Mononuclear cell (primary cell): ENCODE data around the gene SLC24A3. TPM values are rescaled to one million over a fixed set of nuclear protein-coding genes. Genes with fewer than 3 reads are reported as not detected.
"Not testable (repeated sequence)": the region's sequence is repeated elsewhere in the genome, so short reads cannot be mapped to it uniquely, and the experiment has no call there.

Experiments used
- H3K27me3 ChIP-seq: 2 replicates; pipeline ENCODE4 v1.6.0; 2011; ENCODE audit warnings: low read length, control low read depth; ENCODE audit not compliant: insufficient read depth
- H3K4me1 ChIP-seq: 2 replicates; pipeline ENCODE4 v1.5.1; 2011; ENCODE audit warnings: mild to moderate bottlenecking, low read length, control low read depth; ENCODE audit not compliant: insufficient read depth
- H3K4me3 ChIP-seq: 2 replicates; pipeline ENCODE4 v1.5.1; 2011; ENCODE audit warnings: mild to moderate bottlenecking, low read length, moderate library complexity
- H3K9me3 ChIP-seq: 2 replicates; pipeline ENCODE4 v1.5.1; 2011; ENCODE audit warnings: low read depth, mild to moderate bottlenecking, control low read depth, low read length
- total RNA-seq: library from RNA; depleted of rRNA; stranded (reverse); fragments of >200 nt; gene quantifications from one replicate; pipeline ENCODE4 v1.2.3, GENCODE V29; 2012

The SLC24A3 gene
- total RNA-seq, 1 donor, result 1.0 TPM

DNA sequence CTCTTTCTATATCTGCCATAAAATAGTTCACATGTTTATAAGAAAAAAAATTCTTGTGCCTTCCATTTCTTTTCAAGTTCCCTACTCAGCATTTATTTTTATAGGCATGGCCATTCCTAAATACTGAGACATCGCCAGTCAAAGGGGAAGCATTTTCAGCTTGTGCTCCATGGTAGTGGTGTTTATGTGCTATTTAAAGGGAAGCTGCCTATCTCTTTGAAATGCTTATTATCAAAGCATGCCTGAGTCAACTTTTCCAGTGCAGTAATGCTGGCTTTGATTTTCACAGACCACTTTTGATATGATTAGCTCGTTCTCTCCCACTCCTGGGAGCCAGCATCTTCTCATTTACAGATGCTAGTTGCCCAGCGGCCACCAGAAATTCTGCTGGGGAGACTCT is 421.5 kb downstream of the SLC24A3 start:
- no peak overlapping the region for H3K4me3 ChIP-seq
- H3K4me1 ChIP-seq, result no peaks in the 10 kb centered on the region
- H3K27me3 ChIP-seq, result no peaks in the 10 kb centered on the region
- no peaks in the 10 kb centered on the region for H3K9me3 ChIP-seq

- not testable (repeated sequence) for H3K9me3 ChIP-seq, H3K4me1 ChIP-seq, H3K4me3 ChIP-seq, H3K27me3 ChIP-seq
Observed at GRCh38 chr20:19639471-19640045, 427.1 kb downstream of the SLC24A3 start.

DNA sequence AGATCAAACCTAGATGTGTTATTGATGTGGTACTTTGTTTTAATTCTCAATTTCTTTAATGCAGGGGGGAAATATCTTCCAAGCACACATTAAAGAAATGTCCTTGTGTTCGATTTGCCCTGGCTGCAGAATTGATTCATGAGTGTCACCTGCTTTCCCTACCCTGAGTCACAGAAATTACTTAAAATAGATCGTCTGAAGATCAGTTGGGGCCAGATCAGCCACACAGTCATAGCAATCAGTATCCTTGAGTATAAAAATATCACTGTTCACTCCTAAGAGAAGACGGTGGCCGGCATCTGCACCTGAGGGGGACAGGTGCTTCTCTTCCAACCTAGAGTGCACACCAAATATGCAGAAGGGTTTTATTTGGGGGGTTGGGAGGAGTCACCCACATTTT is 430.4 kb downstream of the SLC24A3 start:
- no peak overlapping the region for H3K4me3 ChIP-seq
- H3K27me3 ChIP-seq, result no peaks in the 10 kb centered on the region
- no peaks in the 10 kb centered on the region for H3K4me1 ChIP-seq
- H3K9me3 ChIP-seq, result no peaks in the 10 kb centered on the region

GRCh38 chr20:19644085-19644484 is 431.6 kb downstream of the SLC24A3 start:
- no peak overlapping the region for H3K4me3 ChIP-seq
- no peaks in the 10 kb centered on the region for H3K4me1 ChIP-seq
- H3K27me3 ChIP-seq, result no peaks in the 10 kb centered on the region
- H3K9me3 ChIP-seq, result no peaks in the 10 kb centered on the region

- Histone ChIP-seq H3K4me3 (no peak overlapping the region), H3K27me3 (no peaks in the 10 kb centered on the region), H3K4me1 (no peaks in the 10 kb centered on the region), H3K9me3 (no peaks in the 10 kb centered on the region)
Observed at GRCh38 chr20:19646963-19647362, 434.5 kb downstream of the SLC24A3 start.

- no peak overlapping the region for H3K4me3 ChIP-seq
- H3K9me3 ChIP-seq, result no peaks in the 10 kb centered on the region
- H3K4me1 ChIP-seq, result no peaks in the 10 kb centered on the region
- no peaks in the 10 kb centered on the region for H3K27me3 ChIP-seq
Observed at GRCh38 chr20:19648024-19648423, 435.6 kb downstream of the SLC24A3 start.

DNA sequence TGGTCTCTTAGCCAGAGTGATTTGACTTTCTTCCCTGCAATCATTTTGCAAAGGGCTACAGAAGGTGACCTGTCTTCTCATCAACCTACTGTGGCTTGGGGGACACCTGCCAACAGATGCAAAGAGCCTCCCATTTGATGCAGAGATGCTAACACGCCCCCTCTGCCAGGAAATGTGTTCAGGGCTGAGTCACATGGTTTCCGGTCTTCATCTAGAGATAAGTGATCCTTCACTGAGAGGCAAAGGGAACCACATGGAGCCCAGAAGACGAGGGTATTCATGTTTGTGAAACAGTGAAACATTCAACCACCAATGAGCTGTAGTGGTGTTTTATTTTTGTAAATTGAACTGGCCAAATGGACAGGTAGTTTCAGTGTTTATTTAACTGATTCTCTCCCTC is 436.6 kb downstream of the SLC24A3 start:
- Histone ChIP-seq H3K4me3 (no peak overlapping the region), H3K4me1 (no peaks in the 10 kb centered on the region), H3K27me3 (no peaks in the 10 kb centered on the region), H3K9me3 (no peaks in the 10 kb centered on the region)

GRCh38 chr20:19652591-19653026 is 440.2 kb downstream of the SLC24A3 start:
- no peaks in the 10 kb centered on the region for H3K9me3 ChIP-seq
- H3K4me3 ChIP-seq, result no peak overlapping the region
- no peaks in the 10 kb centered on the region for H3K27me3 ChIP-seq
- H3K4me1 ChIP-seq, result peaks cover 2% of the 10 kb centered on the region

DNA sequence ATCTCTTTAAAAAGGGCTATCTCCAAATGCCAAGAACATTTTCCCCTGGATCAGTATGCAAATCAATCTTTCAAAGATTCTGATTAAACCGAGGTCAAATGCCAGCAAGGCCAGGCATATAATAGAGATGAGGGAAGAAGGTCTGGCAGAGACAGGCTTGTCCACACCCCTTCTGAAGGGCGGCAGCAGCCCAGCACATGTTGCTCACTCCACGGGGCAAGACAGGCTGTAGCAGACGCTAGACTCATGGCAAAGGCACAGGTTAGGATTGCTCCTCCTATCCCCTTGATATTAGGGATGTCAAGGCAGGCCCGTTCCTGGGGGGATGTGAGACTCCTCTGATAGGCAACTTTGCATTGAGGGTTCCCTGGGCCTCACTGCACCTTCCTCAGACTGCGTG is 440.9 kb downstream of the SLC24A3 start:
- H3K4me1 ChIP-seq, result peaks cover 9% of the 10 kb centered on the region
- H3K4me3 ChIP-seq, result no peak overlapping the region
- no peaks in the 10 kb centered on the region for H3K9me3 ChIP-seq
- no peaks in the 10 kb centered on the region for H3K27me3 ChIP-seq

DNA sequence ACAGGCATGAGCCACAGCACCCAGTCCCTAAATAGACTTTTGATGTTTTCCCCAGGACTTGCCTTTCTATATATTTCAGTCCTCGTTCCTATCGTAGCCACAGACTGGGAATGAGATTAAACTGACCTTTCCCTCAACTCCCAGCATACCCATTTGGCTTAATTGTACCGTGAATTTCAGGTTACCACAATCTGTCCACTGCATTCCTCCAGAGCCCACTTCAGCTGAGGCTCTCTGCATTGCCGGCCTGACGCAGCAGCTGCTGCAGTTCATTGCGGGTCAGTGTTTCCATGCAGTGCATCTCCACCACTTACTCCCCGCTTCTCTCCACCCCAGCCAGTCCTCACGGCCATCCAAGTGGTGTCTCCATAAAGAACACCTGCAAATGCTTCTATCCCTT is 442.5 kb downstream of the SLC24A3 start:
- Histone ChIP-seq H3K4me1 (peaks cover 13% of the 10 kb centered on the region), H3K27me3 (no peaks in the 10 kb centered on the region), H3K4me3 (no peak overlapping the region), H3K9me3 (no peaks in the 10 kb centered on the region)

DNA sequence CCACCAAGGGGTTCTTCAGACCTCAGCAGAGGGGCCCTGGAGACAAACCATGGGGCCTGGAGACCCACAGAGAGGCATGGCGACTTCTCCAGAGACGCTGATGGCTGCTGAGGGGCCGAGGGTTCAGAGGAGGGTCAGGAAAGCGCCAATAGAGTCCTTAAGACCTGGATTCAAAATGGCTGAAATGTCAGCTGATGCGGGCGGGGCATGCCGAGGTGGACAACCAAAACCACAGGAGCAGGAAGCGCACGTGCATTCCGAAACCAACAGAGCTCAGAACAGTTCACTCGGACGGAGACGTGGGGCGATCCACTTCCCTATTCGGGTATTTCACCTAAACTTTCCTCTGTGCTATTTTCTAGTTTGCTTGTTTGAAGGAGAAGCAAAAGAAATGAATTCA is 445.7 kb downstream of the SLC24A3 start:
- peaks cover 13% of the 10 kb centered on the region for H3K4me1 ChIP-seq
- H3K27me3 ChIP-seq, result no peaks in the 10 kb centered on the region
- no peaks in the 10 kb centered on the region for H3K9me3 ChIP-seq
- H3K4me3 ChIP-seq, result no peak overlapping the region

GRCh38 chr20:19659448-19659847 is 447.0 kb downstream of the SLC24A3 start:
- H3K4me3 ChIP-seq, result no peak overlapping the region

DNA sequence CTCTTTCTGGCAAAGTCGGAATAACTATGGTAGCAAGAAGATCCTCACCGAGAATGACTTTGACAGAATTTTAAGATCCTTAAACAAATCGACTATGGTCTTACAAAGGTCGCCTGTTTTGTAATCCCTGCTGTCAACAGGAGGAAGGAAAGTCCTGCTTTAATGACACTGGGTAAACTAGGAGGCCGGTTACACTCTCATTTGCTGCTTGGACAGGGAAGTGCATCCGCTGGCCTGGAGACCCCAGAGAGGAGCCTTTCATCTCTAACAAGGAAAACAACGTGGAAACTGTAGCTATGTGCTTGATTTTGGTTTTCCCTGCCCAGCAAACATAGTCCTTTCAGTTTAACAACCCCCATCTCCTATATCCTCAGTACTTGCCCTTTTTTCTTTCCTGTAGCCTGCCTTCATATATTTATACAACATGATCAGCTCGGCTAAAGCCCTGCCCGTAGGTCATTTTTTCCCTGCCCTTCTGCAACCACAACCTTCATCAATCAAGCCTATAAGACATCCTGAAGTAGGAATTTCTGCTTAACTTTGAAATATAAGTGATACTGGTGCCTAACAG is 448.5 kb downstream of the SLC24A3 start:
- H3K9me3 ChIP-seq, result no peaks in the 10 kb centered on the region
- H3K4me1 ChIP-seq, result peaks cover 13% of the 10 kb centered on the region
- H3K27me3 ChIP-seq, result no peaks in the 10 kb centered on the region
- H3K4me3 ChIP-seq, result no peak overlapping the region

More at GRCh38 chr20:19659448-19659847, 447.0 kb downstream of the SLC24A3 start:
- no peaks in the 10 kb centered on the region for H3K27me3 ChIP-seq
- H3K9me3 ChIP-seq, result no peaks in the 10 kb centered on the region
- peaks cover 13% of the 10 kb centered on the region for H3K4me1 ChIP-seq

GRCh38 chr20:19661717-19662636 is 449.5 kb downstream of the SLC24A3 start:
- Histone ChIP-seq H3K4me1 (peaks cover 13% of the 10 kb centered on the region), H3K27me3 (no peaks in the 10 kb centered on the region), H3K9me3 (no peaks in the 10 kb centered on the region), H3K4me3 (no peak overlapping the region)

- Histone ChIP-seq H3K9me3 (no peaks in the 10 kb centered on the region), H3K4me1 (peaks cover 12% of the 10 kb centered on the region), H3K4me3 (no peak overlapping the region), H3K27me3 (no peaks in the 10 kb centered on the region)
Observed at GRCh38 chr20:19662637-19662995, 450.2 kb downstream of the SLC24A3 start.
